GM12873 (cell line): Measurements from ENCODE around the gene SFXN3.

Source experiments
- TF ChIP-seq, protein P1 (sequence below): IDR thresholded peaks from 2 replicates; pipeline ENCODE4 v1.5.1; 2012; ENCODE audit warnings: low read depth, mild to moderate bottlenecking, moderate library complexity, low read length, control low read depth; ENCODE audit not compliant: insufficient read depth; ENCODE audit errors: missing control alignments

SFXN3 gene

DNA sequence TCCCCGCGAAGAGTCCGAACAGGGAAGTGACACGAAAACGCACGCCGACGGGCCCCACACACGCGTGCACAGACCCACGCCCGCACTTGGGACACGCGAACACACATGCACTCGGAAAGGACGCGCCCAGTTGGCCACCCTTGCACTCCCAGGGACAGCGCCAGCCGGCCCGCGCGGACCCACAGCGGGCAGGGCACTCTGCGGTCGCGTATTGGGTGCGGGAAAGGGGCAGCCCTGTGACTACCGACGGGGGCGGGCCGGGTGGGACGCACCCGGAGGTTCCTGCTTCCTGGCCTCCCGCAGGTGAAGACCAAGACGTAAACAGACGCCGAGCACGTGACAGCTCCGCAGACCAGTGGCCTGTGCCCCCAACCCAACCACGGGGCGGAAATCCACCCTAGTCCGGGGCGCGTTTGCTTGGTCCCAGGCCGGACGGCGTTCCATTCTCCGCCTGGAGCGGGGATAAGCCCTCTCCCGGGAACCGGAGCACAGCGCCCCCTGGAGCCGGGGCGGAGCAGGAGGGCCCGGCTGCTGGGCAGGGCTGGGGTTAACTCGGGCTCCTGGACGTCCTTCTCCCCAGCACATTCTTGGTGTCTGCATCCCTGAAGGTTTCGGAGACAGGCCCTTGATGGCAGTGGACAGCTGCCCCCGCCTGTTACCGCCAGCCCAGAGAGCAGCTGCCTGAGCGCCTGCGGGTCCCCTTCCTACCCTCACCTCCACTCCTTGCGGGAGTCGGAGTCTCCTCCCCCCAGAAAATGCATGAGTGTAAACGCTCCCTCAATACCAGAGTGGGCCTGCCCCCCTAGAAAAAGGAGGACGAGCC is 33.5 kb upstream of the SFXN3 start:
- TF ChIP-seq, protein P1, sequence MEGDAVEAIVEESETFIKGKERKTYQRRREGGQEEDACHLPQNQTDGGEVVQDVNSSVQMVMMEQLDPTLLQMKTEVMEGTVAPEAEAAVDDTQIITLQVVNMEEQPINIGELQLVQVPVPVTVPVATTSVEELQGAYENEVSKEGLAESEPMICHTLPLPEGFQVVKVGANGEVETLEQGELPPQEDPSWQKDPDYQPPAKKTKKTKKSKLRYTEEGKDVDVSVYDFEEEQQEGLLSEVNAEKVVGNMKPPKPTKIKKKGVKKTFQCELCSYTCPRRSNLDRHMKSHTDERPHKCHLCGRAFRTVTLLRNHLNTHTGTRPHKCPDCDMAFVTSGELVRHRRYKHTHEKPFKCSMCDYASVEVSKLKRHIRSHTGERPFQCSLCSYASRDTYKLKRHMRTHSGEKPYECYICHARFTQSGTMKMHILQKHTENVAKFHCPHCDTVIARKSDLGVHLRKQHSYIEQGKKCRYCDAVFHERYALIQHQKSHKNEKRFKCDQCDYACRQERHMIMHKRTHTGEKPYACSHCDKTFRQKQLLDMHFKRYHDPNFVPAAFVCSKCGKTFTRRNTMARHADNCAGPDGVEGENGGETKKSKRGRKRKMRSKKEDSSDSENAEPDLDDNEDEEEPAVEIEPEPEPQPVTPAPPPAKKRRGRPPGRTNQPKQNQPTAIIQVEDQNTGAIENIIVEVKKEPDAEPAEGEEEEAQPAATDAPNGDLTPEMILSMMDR: peak; percentile 93

- TF ChIP-seq, protein P1: no peak
These were observed 32.6 kb upstream of the SFXN3 start for GRCh38 chr10:100998183-100998990.

- TF ChIP-seq, protein P1: peak; percentile 86
These were observed 31.9 kb upstream of the SFXN3 start for GRCh38 chr10:100998991-100999741.

- TF ChIP-seq, protein P1: no peak
These were observed 31.3 kb upstream of the SFXN3 start, which contains the start of gene LZTS2 for GRCh38 chr10:100999742-101000126. LZTS2 (plus strand) TSS chr10:100999808; CDS start chr10:101002539, 2,731 bp downstream.

GRCh38 chr10:101000127-101000914 is 30.7 kb upstream of the SFXN3 start:
- TF ChIP-seq, protein P1: no peak

- TF ChIP-seq, protein P1: no peak
These were observed 29.9 kb upstream of the SFXN3 start for GRCh38 chr10:101000915-101001658.
